ENCODE results near the gene PARM1. TPM values are rescaled to one million over a fixed set of nuclear protein-coding genes. Genes with fewer than 3 reads are reported as not detected.

Gene PARM1
- total RNA-seq, 1 donor from 2014 or later = 6.4 TPM

DNA sequence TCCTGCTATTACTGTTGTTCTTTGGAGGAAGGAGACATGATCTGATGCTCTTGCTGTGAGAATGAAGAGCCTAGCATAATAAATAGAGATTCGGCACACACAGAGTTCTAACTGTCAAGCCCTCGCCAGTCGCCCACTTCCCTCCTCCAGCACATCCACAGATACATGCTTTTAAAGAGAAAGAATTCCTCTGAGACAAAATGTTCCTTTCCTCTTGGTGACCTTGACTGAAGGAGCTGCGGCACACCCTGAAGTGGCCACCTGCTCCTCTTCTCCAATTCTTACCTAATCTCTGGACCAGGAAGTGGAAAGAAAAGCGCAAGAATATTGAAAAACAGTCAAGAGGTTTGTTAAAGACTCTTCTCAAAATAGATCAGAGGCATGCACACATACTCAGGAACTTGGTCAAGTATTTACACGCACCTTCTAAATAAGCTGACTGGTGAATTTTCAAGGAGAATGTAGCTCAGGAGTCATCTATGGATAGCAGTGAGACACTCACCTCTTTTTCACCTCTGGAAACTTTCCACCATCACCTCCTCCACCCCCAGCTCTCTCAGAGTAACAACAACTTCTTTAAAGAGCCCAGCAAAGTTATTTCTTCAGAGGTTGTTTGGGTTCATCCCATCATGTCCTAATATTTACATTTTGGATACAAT is 95.4 kb downstream of the PARM1 start:
- TF ChIP-seq, protein P1, sequence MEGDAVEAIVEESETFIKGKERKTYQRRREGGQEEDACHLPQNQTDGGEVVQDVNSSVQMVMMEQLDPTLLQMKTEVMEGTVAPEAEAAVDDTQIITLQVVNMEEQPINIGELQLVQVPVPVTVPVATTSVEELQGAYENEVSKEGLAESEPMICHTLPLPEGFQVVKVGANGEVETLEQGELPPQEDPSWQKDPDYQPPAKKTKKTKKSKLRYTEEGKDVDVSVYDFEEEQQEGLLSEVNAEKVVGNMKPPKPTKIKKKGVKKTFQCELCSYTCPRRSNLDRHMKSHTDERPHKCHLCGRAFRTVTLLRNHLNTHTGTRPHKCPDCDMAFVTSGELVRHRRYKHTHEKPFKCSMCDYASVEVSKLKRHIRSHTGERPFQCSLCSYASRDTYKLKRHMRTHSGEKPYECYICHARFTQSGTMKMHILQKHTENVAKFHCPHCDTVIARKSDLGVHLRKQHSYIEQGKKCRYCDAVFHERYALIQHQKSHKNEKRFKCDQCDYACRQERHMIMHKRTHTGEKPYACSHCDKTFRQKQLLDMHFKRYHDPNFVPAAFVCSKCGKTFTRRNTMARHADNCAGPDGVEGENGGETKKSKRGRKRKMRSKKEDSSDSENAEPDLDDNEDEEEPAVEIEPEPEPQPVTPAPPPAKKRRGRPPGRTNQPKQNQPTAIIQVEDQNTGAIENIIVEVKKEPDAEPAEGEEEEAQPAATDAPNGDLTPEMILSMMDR (IDR thresholded peaks at IDR 0.05; ENCODE audit: unreplicated experiment) = no peak
- Mint-ChIP-seq H3K27me3 (no peaks in the 10 kb centered on the region), H3K36me3 (ENCODE audit: insufficient read depth) (no peaks in the 10 kb centered on the region), H3K27ac (no peak overlapping the region), H3K9me3 (ENCODE audit: low read depth) (peaks cover 3% of the 10 kb centered on the region), H3K4me1 (ENCODE audit: low read depth) (peaks cover 4% of the 10 kb centered on the region), H3K4me3 (ENCODE audit: low read depth) (no peak overlapping the region)
- DNase-seq (ENCODE audit: low spot score, unreplicated experiment) = no peak

DNA sequence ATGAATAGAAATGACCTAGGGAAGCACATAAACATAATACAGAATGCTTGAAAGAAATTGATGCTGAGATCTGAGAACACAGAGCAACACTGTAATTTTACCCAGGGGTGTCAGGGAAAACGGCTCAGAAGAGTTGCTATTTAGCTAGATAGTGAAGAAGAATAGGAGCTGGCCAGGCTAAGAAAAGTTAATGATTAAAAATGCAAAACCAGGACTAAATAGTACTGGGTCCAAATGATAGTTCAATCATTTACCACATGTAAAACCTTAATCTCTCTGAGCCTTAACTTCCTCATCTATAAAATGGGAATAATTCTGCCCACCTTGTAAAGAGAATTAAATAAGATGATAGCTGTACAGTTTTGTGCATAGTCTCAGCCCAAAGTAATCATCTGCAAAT is 97.1 kb downstream of the PARM1 start:
- Mint-ChIP-seq H3K4me1 (ENCODE audit: low read depth) (peaks cover 3% of the 10 kb centered on the region), H3K27me3 (no peaks in the 10 kb centered on the region), H3K36me3 (ENCODE audit: insufficient read depth) (no peaks in the 10 kb centered on the region), H3K4me3 (ENCODE audit: low read depth) (no peak overlapping the region), H3K9me3 (ENCODE audit: low read depth) (peaks cover 1% of the 10 kb centered on the region), H3K27ac (no peak overlapping the region)
- no peak for DNase-seq (ENCODE audit: low spot score, unreplicated experiment)
- TF ChIP-seq, protein P1 (IDR thresholded peaks at IDR 0.05; ENCODE audit: unreplicated experiment) = no peak

DNA sequence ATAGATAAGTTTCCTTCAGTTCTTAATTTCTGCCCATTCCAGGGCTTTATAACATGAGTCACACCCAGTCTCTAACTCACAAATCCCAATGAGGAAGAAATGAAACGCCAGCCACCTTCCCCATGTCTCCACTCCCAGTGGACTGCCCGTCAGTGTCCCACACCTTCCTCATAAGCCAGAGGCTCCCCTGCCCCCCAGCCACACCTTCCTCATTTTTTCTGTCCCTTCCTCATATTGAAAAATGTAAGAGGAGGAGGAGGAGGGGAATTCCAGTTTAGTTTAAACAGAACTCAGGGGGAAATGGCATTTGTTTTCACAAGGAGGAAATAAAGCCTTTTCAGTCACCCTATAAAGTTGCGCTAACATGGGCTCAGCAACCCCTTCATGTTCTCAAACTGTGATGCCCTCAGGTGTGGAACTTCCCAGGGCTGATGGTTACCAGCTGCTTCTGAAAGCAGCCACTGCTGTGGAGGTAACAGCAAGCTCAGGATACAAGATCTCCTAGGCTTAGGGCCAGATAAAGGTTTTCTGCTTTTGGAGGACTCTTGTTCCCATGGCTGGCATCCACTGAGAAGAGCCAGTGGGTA is 97.8 kb downstream of the PARM1 start:
- Mint-ChIP-seq H3K27ac (no peak overlapping the region), H3K27me3 (no peaks in the 10 kb centered on the region), H3K9me3 (ENCODE audit: low read depth) (no peaks in the 10 kb centered on the region), H3K4me3 (ENCODE audit: low read depth) (no peak overlapping the region), H3K4me1 (ENCODE audit: low read depth) (peaks cover 2% of the 10 kb centered on the region), H3K36me3 (ENCODE audit: insufficient read depth) (no peaks in the 10 kb centered on the region)
- DNase-seq (ENCODE audit: low spot score, unreplicated experiment) = no peak
- TF ChIP-seq, protein P1 (IDR thresholded peaks at IDR 0.05; ENCODE audit: unreplicated experiment) = no peak

DNA sequence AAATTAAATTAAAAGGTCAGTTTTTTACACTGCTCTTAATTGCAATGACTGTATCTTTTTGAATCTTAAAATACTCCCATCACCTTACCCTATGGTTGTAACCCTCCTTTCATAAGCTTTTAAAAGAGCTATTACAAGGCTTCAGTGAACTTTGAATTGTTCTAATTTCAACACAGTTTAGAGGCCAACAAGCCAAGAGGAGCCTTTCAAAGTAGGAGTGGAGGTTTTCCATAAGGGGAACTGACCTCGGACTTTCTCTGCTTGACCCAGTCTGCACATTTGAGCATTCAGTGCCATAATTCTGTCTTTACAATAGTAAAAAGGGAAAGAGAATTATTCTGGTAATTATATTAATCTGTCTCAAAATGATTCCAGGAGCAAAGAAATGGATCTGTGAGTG is 98.9 kb downstream of the PARM1 start:
- TF ChIP-seq, protein P1 (IDR thresholded peaks at IDR 0.05; ENCODE audit: unreplicated experiment) = no peak
- Mint-ChIP-seq H3K4me3 (ENCODE audit: low read depth) (no peak overlapping the region), H3K27me3 (no peaks in the 10 kb centered on the region), H3K27ac (no peak overlapping the region), H3K36me3 (ENCODE audit: insufficient read depth) (no peaks in the 10 kb centered on the region), H3K4me1 (ENCODE audit: low read depth) (peaks cover 1% of the 10 kb centered on the region), H3K9me3 (ENCODE audit: low read depth) (no peaks in the 10 kb centered on the region)
- DNase-seq (ENCODE audit: low spot score, unreplicated experiment) = no peak

DNA sequence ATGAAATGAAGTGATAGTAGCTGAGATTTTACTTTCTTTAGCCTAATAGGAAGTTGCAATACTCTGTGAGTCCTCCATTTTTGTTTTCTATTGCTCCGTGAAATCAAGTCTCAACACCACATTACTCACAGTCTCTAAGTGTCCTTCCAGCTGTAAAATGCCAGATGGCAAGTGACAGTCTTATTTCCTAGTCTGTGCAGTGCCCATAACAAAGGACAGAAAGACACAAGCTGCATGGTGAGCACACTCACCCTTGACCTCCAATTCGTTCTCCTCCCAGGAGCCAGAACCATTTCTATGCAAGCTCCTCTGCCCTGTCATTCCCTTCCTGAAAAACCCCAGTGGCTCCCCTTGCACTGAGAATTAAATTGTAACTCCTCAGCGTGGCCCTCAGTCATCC is 101.6 kb downstream of the PARM1 start:
- DNase-seq (ENCODE audit: low spot score, unreplicated experiment) = no peak
- Mint-ChIP-seq H3K4me3 (ENCODE audit: low read depth) (no peak overlapping the region), H3K27me3 (no peaks in the 10 kb centered on the region)

More for the DNA sequence above, 101.6 kb downstream of the PARM1 start:
- TF ChIP-seq, protein P1 (IDR thresholded peaks at IDR 0.05; ENCODE audit: unreplicated experiment) = no peak
- no peak overlapping the region for H3K27ac Mint-ChIP-seq
- no peaks in the 10 kb centered on the region for H3K36me3 Mint-ChIP-seq (ENCODE audit: insufficient read depth)
- no peaks in the 10 kb centered on the region for H3K9me3 Mint-ChIP-seq (ENCODE audit: low read depth)
- H3K4me1 Mint-ChIP-seq (ENCODE audit: low read depth) = peaks cover 1% of the 10 kb centered on the region
